CD4-positive, alpha-beta T cell treated with Interleukin-2 at 100 ng/mL for 4 hours (primary cell): ENCODE data around the gene METTL9.
"Not testable (repeated sequence)": the region's sequence is repeated elsewhere in the genome, so short reads cannot be mapped to it uniquely, and the experiment has no call there.

Source experiments
- DNase-seq: peaks from one replicate; pipeline ENCODE4 v3.0.0-alpha.2; 2020; ENCODE audit warnings: low spot score

METTL9 gene

GRCh38 chr16:21574372-21574771 is 25.0 kb upstream of the METTL9 start:
- no peak for DNase-seq

GRCh38 chr16:21576323-21576722 is 23.1 kb upstream of the METTL9 start:
- DNase-seq = not testable (repeated sequence)

DNA sequence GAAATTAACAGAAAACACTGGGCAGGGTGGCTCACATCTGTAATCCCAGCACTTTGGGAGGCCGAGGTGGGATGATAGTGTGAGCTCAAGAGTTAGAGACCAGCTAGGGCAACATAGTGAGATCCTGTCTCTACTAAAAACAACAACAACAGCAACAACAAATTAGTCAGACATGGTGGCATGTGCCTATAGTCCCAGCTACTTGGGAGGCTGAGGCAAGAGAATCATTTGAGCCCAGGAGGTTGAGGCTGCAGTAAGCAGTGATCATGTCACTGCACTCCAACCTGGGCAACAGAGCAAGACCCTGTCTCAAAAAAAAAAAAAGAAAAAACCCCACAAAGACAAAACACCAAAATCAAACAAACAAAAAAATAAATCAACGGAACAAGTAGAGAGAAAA is 21.9 kb upstream of the METTL9 start:
- DNase-seq = not testable (repeated sequence)

- not testable (repeated sequence) for DNase-seq
Measured at GRCh38 chr16:21578311-21578710, 21.1 kb upstream of the METTL9 start.

GRCh38 chr16:21580131-21580530 is 19.2 kb upstream of the METTL9 start:
- DNase-seq = not testable (repeated sequence)

DNA sequence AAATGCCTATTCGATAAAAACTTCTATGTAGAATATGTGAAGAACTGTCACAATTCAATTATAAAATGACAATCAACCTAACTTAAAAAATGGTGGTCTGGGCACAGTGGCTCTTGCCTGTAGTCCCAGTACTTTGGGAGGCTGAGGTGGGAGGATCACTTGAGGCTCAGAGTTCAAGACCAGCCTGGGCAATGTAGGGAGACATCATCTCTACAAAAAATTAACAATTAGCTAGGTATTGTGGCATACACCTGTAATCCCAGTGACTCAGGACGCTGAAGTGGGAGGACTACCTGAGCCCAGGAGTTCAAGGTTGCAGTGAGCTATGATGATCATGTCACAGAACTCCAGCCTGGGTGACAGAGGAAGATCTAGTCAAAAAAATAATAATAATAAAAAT is 18.6 kb upstream of the METTL9 start:
- no peak for DNase-seq

DNA sequence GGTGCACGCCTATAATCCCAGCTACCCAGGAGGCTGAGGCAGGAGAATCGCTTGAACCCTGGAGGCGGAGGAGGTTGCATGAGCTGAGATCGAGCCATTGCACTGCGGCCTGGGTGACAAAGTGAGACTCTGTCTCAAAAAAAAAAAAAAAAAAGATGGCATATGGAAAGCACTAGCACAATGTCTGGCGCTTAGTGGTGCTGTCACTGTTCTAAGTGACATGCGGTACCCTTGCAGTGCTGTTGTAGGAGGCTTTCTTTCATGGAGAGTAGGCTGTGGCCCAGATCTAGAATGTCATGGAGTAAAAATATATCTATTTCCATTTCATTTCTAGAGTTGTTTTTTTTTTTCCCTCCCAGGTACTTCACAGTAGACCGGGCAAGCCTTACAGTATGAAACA is 14.6 kb upstream of the METTL9 start:
- no peak for DNase-seq

DNA sequence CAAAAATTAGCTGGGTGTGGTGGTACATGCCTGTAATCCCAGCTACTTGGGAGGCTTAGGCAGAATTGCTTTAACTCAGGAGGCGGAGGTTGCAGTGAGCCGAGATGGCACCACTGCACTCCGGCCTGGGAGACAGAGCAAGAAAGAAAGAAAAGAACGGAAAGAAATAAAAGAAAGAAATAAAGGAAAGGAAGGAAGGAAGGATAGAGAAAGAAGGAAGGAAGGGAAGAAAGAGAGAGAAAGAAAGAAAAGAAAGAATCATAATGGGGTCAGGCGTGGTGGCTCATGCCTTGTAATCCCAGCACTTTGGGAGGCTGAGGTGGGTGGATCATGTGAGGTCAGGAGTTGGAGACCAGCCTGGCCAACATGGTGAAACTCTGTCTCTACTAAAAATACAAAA is 10.8 kb upstream of the METTL9 start:
- DNase-seq = not testable (repeated sequence)

DNA sequence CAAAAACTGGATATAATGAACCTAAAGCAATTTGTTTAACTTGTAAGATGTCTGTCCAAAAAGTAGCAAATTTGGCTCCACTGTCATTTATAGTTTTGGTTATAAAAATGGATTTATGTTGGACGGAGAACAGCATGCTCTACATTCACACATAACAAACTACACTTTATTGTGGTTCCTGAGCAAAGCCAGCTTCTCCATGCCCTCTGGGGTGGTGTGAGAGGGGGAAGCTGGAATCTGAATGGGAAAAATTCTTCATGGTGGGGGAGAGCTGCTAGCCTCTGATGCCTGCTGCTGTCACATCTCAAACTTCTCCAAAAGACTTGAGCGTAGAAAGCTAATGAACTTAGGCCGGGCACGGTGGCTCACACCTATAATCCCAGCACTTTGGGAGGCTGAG is 9.8 kb upstream of the METTL9 start:
- no peak for DNase-seq

- no peak for DNase-seq
Measured at GRCh38 chr16:21590287-21590686, 9.1 kb upstream of the METTL9 start.

DNA sequence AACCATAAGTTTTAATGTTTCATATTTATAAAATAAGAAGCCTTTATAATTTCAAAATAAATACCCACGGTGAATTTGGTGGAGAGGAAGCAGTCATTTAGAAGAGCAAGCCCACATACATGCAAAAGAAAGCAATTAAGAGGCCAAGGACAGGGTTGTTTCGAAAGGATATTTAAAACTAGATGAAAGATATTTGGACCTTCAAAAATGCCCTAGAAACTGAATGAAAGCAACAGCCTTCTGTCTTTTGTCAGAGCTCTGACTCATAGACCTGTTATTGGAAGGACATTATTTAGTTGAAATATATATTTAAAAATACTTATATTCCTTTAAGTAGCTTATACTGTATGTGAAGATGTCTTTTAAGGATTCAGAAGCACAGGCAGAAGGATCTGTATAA is 8.6 kb upstream of the METTL9 start:
- DNase-seq = no peak

DNA sequence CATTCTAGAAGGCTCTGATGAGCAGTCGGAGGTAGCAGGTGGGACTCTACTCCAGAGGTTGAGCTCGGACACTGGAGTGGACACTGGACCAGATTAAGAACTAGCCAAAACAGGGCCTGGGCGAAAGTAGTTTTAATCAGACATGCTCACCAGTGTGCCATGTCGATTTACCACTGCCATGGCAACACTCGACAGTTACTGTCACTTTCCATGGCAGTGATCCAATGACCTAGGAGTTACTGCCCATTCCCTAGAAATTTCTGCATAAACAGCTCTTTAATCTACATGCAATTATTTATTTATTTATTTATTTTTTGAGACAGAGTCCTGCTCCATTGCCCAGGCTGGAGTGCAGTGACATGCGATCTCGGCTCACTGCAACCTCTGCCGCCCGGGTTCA is 7.2 kb upstream of the METTL9 start:
- DNase-seq = no peak

- DNase-seq = no peak
Measured at GRCh38 chr16:21593530-21594289, 5.7 kb upstream of the METTL9 start.

DNA sequence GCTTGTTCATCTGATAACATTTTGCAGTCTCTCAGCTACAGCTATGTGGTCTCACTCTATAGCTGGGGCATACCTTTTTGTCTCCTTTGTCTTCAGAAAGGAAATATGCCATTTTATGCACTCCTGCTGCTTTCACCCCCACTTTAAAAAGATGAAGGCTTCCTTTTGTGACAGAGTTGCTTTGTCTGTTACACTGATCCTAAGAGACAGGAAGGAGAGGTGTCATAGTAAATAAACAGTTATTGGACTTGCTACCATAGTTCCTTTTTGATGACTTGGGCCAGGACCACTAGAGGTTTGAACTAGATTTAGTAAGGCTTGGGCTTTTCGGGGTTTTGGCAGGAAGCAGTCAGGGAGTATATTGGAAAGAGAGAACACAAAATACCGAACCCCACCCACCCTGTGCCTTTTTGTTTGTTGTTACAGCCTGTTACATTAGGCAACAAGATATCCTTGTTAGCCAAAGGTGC is 1.8 kb upstream of the METTL9 start:
- no peak for DNase-seq

GRCh38 chr16:21598206-21598605 is 1.2 kb upstream of the METTL9 start:
- DNase-seq = no peak

GRCh38 chr16:21598701-21599121 is 666 bp upstream of the METTL9 start:
- DNase-seq = no peak

- peak; percentile 40 for DNase-seq
Measured at GRCh38 chr16:21600031-21600773, 825 bp downstream of the METTL9 start.

GRCh38 chr16:21602785-21603184 is 3.4 kb downstream of the METTL9 start:
- no peak for DNase-seq

DNA sequence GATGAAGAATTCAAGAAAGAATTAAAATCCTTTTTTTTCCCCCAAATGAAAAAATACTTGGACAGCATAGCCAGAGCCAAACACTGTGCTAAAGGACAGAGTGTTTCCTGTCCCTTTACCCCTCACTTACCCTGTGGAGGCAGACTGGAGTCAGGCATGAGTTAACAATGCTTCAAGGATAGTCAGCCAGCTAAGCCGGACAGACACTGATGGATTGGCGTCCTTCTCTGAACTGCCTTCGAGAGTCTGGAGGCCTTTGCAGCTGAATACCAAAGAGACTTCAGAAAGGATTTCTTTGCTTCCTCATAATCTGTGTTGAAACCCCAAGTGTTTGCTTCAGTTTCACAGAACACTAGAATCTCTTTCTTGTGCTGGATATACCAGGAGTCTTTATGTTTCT is 4.6 kb downstream of the METTL9 start:
- DNase-seq = no peak

DNA sequence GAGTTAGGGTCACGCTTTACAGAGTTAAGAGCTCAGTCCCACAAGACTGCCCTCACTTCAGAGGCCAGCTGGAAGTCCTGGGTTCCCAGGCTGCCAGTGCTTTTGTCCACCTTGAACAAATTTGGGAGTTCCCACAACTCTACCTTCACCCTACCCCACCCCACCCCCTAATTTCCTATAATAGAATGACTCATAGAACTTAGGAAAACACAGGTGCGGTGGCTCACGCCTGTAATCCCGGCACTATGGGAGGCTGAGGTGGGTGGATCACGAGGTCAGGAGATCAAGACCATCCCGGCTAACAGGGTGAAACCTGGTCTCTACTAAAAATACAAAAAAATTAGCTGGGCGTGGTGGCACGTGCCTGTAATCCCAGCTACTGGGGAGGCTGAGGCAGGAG is 6.5 kb downstream of the METTL9 start:
- DNase-seq = not testable (repeated sequence)

DNA sequence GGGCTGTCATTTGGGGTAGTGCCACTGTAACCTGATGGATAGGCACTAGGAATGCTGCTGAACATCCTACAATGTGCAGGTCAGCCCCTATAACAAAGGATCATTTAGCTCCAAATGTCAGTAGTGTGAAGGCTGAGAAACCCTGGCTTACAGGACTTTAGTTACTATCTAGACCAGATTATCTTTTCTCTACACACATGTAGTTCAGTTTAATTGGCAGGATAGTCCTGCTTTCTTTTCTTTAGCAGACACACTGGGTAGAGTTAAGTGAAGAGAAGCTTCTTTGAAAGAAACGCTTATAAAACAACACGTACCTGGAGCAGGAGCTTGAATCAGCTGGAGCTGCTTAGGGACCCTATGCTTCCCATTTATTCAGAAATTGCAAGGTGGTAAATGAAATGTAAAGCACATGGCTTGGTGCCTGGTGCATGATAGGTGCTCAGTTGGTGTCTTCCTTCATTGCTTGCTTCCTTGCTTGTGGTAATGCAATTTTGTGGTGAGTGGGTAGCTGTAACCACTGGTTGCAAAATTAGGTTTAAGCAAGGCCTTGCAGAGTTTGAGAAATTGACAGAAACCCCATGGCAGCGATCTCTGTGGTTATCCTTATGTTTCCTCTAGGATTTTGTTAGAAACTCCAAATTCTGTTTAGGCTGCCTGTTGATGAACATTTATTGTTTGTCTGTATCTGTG is 9.4 kb downstream of the METTL9 start:
- DNase-seq = peak; percentile 29

DNA sequence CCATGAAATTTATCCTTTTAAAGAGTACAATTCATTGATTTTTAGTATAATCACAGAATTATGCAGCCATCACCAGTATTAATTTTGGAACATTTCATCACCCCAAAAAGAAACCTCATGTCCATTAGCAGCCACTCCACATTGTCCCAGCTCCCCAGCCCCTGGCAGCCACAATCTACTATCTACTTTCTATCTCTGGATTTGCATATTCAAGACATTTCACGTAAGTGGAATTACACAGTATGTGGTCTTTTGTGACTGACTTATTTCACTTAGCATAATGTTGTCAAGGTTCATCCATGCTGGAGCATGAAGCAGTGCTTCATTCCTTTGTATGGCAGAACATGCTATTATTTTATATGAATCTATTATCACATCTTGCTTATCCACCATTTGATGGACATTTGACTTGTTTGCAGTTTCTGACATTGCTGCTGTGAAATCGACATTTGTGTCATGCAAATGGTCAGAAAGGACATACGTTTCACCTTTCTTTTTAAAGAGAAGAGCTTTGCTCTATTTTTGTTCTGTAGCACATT is 10.7 kb downstream of the METTL9 start:
- DNase-seq = no peak

DNA sequence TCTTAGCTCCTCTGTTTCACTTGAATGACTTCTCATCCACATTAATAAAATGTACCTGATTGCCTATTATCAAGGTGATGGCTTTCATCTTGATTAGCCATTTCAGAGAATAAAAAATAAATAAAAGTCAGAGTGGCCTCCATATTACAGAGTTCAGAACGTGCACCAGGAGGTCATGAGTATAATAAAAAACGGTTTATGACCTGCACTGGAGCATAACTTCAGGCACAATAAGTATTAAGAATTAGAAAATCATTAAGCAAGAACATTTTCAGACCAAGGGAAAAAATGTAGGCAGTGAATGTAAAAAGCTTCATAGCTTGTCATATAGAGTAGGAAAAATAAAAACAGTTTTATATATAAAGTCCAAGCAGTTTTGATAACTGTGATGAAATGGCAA is 11.4 kb downstream of the METTL9 start:
- no peak for DNase-seq
